Germinal center (tissue), 1 donor: ENCODE results near the gene CCAR1.
"Not testable (repeated sequence)": the region's sequence is repeated elsewhere in the genome, so short reads cannot be mapped to it uniquely, and the experiment has no call there.

ENCODE experiments used
- DNase-seq: peaks from one replicate; pipeline ENCODE4 v3.0.0; 2012; ENCODE audit warnings: mixed read lengths, low spot score

The CCAR1 gene

GRCh38 chr10:68720793-68721672, at the start of gene CCAR1:
Gene CCAR1, plus strand, starts transcription at chr10:68721239. Its CDS starts 1,266 bp downstream, at chr10:68722505.
- DNase-seq: peak; percentile 95

- peak; percentile 5 for DNase-seq
Observed at GRCh38 chr10:68684413-68684812, 36.6 kb upstream of the CCAR1 start.

GRCh38 chr10:68696018-68696417, 25.0 kb upstream of the CCAR1 start:
- DNase-seq: no peak

GRCh38 chr10:68697106-68697505, 23.9 kb upstream of the CCAR1 start:
- no peak for DNase-seq

- no peak for DNase-seq
Observed at GRCh38 chr10:68700197-68700596, 20.8 kb upstream of the CCAR1 start.

GRCh38 chr10:68705548-68705947, 15.5 kb upstream of the CCAR1 start:
- no peak for DNase-seq

GRCh38 chr10:68708987-68709386, 12.1 kb upstream of the CCAR1 start:
- not testable (repeated sequence) for DNase-seq

GRCh38 chr10:68713065-68713464, 8.0 kb upstream of the CCAR1 start:
- DNase-seq: not testable (repeated sequence)

- no peak for DNase-seq
Observed at GRCh38 chr10:68717435-68717834, 3.6 kb upstream of the CCAR1 start.

GRCh38 chr10:68721673-68722335, 765 bp downstream of the CCAR1 start:
- DNase-seq: peak; percentile 5

GRCh38 chr10:68725016-68725415, 4.0 kb downstream of the CCAR1 start:
- DNase-seq: no peak

- DNase-seq: no peak
Observed at GRCh38 chr10:68727146-68727545, 6.1 kb downstream of the CCAR1 start.

- DNase-seq: no peak
Observed at GRCh38 chr10:68732651-68733050, 11.6 kb downstream of the CCAR1 start.

GRCh38 chr10:68734349-68734748, 13.3 kb downstream of the CCAR1 start:
- DNase-seq: no peak

- no peak for DNase-seq
Observed at GRCh38 chr10:68735119-68735518, 14.1 kb downstream of the CCAR1 start.

GRCh38 chr10:68735739-68736138, 14.7 kb downstream of the CCAR1 start:
- DNase-seq: not testable (repeated sequence)

- DNase-seq: not testable (repeated sequence)
Observed at GRCh38 chr10:68740676-68741075, 19.6 kb downstream of the CCAR1 start.

- no peak for DNase-seq
Observed at GRCh38 chr10:68742397-68742796, 21.4 kb downstream of the CCAR1 start.

GRCh38 chr10:68752711-68753350, 31.8 kb downstream of the CCAR1 start:
- DNase-seq: no peak

- no peak for DNase-seq
Observed at GRCh38 chr10:68756246-68756645, 35.2 kb downstream of the CCAR1 start.

GRCh38 chr10:68756766-68757165, 35.7 kb downstream of the CCAR1 start:
- DNase-seq: no peak

- no peak for DNase-seq
Observed at GRCh38 chr10:68759223-68759863, 38.3 kb downstream of the CCAR1 start.
